Measurements from ENCODE around the gene METRNL.

Gene METRNL

DNA sequence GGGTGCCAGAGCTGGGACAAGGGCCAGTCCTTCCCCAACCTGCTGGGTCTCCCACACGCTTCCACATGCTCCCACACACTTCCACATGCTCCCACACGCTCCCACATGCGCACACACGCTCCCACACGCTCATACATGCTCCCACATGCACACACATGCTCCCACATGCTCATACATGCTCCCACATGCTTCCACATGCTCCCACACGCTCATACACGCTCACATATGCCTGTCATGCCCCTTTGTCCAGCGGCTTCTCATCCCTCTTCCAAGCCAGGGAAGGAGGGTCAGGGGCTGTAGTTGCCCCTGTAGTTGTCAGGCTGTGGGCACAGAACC is 9.9 kb upstream of the METRNL start:
- DNase-seq (ENCODE audit: low spot score) = no peak

GRCh38 chr17:83069931-83070742 is 9.3 kb upstream of the METRNL start:
- Histone ChIP-seq H3K4me1 (ENCODE audit: insufficient read depth, poor library complexity, severe bottlenecking) (peaks cover 9% of the 10 kb centered on the region), H3K9me3 (ENCODE audit: severe bottlenecking) (no peaks in the 10 kb centered on the region), H3K27ac (ENCODE audit: poor library complexity, severe bottlenecking) (no peak overlapping the region), H3K36me3 (ENCODE audit: low read depth) (no peaks in the 10 kb centered on the region), H3K4me3 (ENCODE audit: severe bottlenecking) (no peak overlapping the region), H3K27me3 (ENCODE audit: insufficient read depth, poor library complexity, severe bottlenecking) (no peaks in the 10 kb centered on the region)
- TF ChIP-seq, protein P1, sequence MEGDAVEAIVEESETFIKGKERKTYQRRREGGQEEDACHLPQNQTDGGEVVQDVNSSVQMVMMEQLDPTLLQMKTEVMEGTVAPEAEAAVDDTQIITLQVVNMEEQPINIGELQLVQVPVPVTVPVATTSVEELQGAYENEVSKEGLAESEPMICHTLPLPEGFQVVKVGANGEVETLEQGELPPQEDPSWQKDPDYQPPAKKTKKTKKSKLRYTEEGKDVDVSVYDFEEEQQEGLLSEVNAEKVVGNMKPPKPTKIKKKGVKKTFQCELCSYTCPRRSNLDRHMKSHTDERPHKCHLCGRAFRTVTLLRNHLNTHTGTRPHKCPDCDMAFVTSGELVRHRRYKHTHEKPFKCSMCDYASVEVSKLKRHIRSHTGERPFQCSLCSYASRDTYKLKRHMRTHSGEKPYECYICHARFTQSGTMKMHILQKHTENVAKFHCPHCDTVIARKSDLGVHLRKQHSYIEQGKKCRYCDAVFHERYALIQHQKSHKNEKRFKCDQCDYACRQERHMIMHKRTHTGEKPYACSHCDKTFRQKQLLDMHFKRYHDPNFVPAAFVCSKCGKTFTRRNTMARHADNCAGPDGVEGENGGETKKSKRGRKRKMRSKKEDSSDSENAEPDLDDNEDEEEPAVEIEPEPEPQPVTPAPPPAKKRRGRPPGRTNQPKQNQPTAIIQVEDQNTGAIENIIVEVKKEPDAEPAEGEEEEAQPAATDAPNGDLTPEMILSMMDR (IDR thresholded peaks at IDR 0.05; ENCODE audit: poor library complexity, severe bottlenecking) = no peak
- ATAC-seq (ENCODE audit: low read depth) = no peak
- DNase-seq (ENCODE audit: low spot score) = no peak

More for the DNA sequence above, 9.9 kb upstream of the METRNL start:
- Histone ChIP-seq H3K4me1 (ENCODE audit: insufficient read depth, poor library complexity, severe bottlenecking) (peaks cover 13% of the 10 kb centered on the region), H3K4me3 (ENCODE audit: severe bottlenecking) (no peak overlapping the region), H3K27ac (ENCODE audit: poor library complexity, severe bottlenecking) (no peak overlapping the region), H3K9me3 (ENCODE audit: severe bottlenecking) (no peaks in the 10 kb centered on the region), H3K36me3 (ENCODE audit: low read depth) (no peaks in the 10 kb centered on the region), H3K27me3 (ENCODE audit: insufficient read depth, poor library complexity, severe bottlenecking) (no peaks in the 10 kb centered on the region)
- ATAC-seq (ENCODE audit: low read depth) = no peak
- TF ChIP-seq, protein P1 (IDR thresholded peaks at IDR 0.05; ENCODE audit: poor library complexity, severe bottlenecking) = no peak

GRCh38 chr17:83070800-83071341 is 8.5 kb upstream of the METRNL start:
- no peak overlapping the region for H3K4me3 ChIP-seq (ENCODE audit: severe bottlenecking)
- no peak overlapping the region for H3K27ac ChIP-seq (ENCODE audit: poor library complexity, severe bottlenecking)
- no peaks in the 10 kb centered on the region for H3K9me3 ChIP-seq (ENCODE audit: severe bottlenecking)
- no peaks in the 10 kb centered on the region for H3K27me3 ChIP-seq (ENCODE audit: insufficient read depth, poor library complexity, severe bottlenecking)
- H3K36me3 ChIP-seq (ENCODE audit: low read depth) = no peaks in the 10 kb centered on the region
- ATAC-seq (ENCODE audit: low read depth) (no peak), DNase-seq (ENCODE audit: low spot score) (no peak)
- TF ChIP-seq, protein P1 (IDR thresholded peaks at IDR 0.05; ENCODE audit: poor library complexity, severe bottlenecking) = no peak
- H3K4me1 ChIP-seq (ENCODE audit: insufficient read depth, poor library complexity, severe bottlenecking) = peaks cover 9% of the 10 kb centered on the region

GRCh38 chr17:83071365-83071764 is 8.0 kb upstream of the METRNL start:
- Histone ChIP-seq H3K27ac (ENCODE audit: poor library complexity, severe bottlenecking) (no peak overlapping the region), H3K4me3 (ENCODE audit: severe bottlenecking) (no peak overlapping the region), H3K36me3 (ENCODE audit: low read depth) (no peaks in the 10 kb centered on the region), H3K4me1 (ENCODE audit: insufficient read depth, poor library complexity, severe bottlenecking) (peaks cover 9% of the 10 kb centered on the region), H3K9me3 (ENCODE audit: severe bottlenecking) (no peaks in the 10 kb centered on the region), H3K27me3 (ENCODE audit: insufficient read depth, poor library complexity, severe bottlenecking) (no peaks in the 10 kb centered on the region)
- TF ChIP-seq, protein P1 (IDR thresholded peaks at IDR 0.05; ENCODE audit: poor library complexity, severe bottlenecking) = no peak
- no peak for DNase-seq (ENCODE audit: low spot score)
- ATAC-seq (ENCODE audit: low read depth) = no peak

All from RWPE2 (cell line).